Liver (tissue), 9 donors: ENCODE measurements around the gene ACTL8. TPM values are rescaled to one million over a fixed set of nuclear protein-coding genes. Genes with fewer than 3 reads are reported as not detected.

ENCODE experiments used
- DNase-seq: peaks from one replicate; pipeline ENCODE4 v3.0.0-alpha.2; 2017; ENCODE audit warnings: low spot score
- H3K27ac ChIP-seq, 2 donors: one replicate each; pipeline ENCODE4 v1.7.0; 2013; ENCODE audit warnings: inconsistent platforms in 2 of 2, low read length in 2 of 2, control low read depth in 1 of 2, low read depth in 1 of 2, mild to moderate bottlenecking in 1 of 2
- H3K27me3 ChIP-seq, 4 donors: one replicate each; pipeline versions ENCODE4 v1.6.1 to v1.7.0; 2013; ENCODE audit warnings: low read length in 3 of 4, inconsistent platforms in 1 of 4, mild to moderate bottlenecking in 1 of 4, moderate library complexity in 1 of 4; ENCODE audit not compliant: control insufficient read depth in 4 of 4, insufficient read depth in 4 of 4
- H3K36me3 ChIP-seq, 4 donors: one replicate each; pipeline versions ENCODE4 v1.6.1 to v1.7.0; 2013; ENCODE audit warnings: low read length in 3 of 4, mild to moderate bottlenecking in 3 of 4, low read depth in 1 of 4, moderate library complexity in 1 of 4; ENCODE audit not compliant: control insufficient read depth in 4 of 4, insufficient read depth in 3 of 4
- H3K4me1 ChIP-seq, 4 donors: one replicate each; pipeline versions ENCODE4 v1.6.1 to v1.7.0; 2013; ENCODE audit warnings: low read length in 3 of 4, mild to moderate bottlenecking in 3 of 4, moderate library complexity in 1 of 4; ENCODE audit not compliant: control insufficient read depth in 4 of 4, insufficient read depth in 4 of 4
- H3K4me3 ChIP-seq, 3 donors: one replicate each; pipeline versions ENCODE4 v1.6.1 to v1.7.0; 2013; ENCODE audit warnings: low read length in 3 of 3, control low read depth in 1 of 3, low read depth in 1 of 3, mild to moderate bottlenecking in 1 of 3
- H3K9ac ChIP-seq, 2 donors: one replicate each; pipeline ENCODE4 v1.7.0; 2013; ENCODE audit warnings: low read length in 2 of 2, mild to moderate bottlenecking in 2 of 2, moderate library complexity in 2 of 2, control low read depth in 1 of 2, low read depth in 1 of 2
- H3K9me3 ChIP-seq, 4 donors: one replicate each; pipeline versions ENCODE4 v1.6.1 to v1.7.0; 2013; ENCODE audit warnings: low read length in 3 of 4; ENCODE audit not compliant: control insufficient read depth in 4 of 4
- ATF3 ChIP-seq: IDR thresholded peaks from 2 replicates; pipeline ENCODE4 v1.6.1; 2016; ENCODE audit warnings: antibody characterized with exemption
- CTCF ChIP-seq: fragments of 150-350 bp; IDR thresholded peaks from 2 replicates; pipeline ENCODE4 v1.5.1; 2017; ENCODE audit warnings: improper control_type of control experiment, low read depth, low read length; ENCODE audit not compliant: missing input control
- EGR1 ChIP-seq, 2 donors: IDR thresholded peaks; 2 replicates each; pipeline ENCODE4 v1.6.1; 2016 to 2018; ENCODE audit warnings: antibody characterized with exemption in 2 of 2, low read depth in 2 of 2
- FOXA1 ChIP-seq: IDR thresholded peaks from 2 replicates; pipeline ENCODE4 v1.6.1; 2016; ENCODE audit warnings: antibody characterized with exemption
- FOXA2 ChIP-seq: IDR thresholded peaks from 2 replicates; pipeline ENCODE4 v1.6.1; 2016; ENCODE audit warnings: antibody characterized with exemption
- GABPA ChIP-seq, 2 donors: IDR thresholded peaks in 1 of 2; conservative IDR thresholded peaks in 1 of 2; 2 replicates each; pipeline ENCODE4 v1.6.1; 2016; ENCODE audit warnings: antibody characterized with exemption in 2 of 2, mild to moderate bottlenecking in 1 of 2, moderate library complexity in 1 of 2
- HNF4A ChIP-seq, 2 donors: conservative IDR thresholded peaks; 2 replicates each; pipeline ENCODE4 v1.6.1; 2016; ENCODE audit warnings: antibody characterized with exemption in 2 of 2, mild to moderate bottlenecking in 2 of 2
- HNF4G ChIP-seq: IDR thresholded peaks from 2 replicates; pipeline ENCODE4 v1.6.1; 2016; ENCODE audit warnings: antibody characterized with exemption
- JUND ChIP-seq, 2 donors: IDR thresholded peaks; 2 replicates each; pipeline ENCODE4 v1.6.1; 2016; ENCODE audit warnings: antibody characterized with exemption in 2 of 2
- MAX ChIP-seq: IDR thresholded peaks from 2 replicates; pipeline ENCODE4 v1.6.1; 2016; ENCODE audit warnings: antibody characterized with exemption
- NR2F2 ChIP-seq: IDR thresholded peaks from 2 replicates; pipeline ENCODE4 v1.6.1; 2016; ENCODE audit warnings: antibody characterized with exemption
- RAD21 ChIP-seq, 2 donors: IDR thresholded peaks; 2 replicates each; pipeline ENCODE4 v1.6.1; 2016; ENCODE audit warnings: antibody characterized with exemption in 2 of 2, mild to moderate bottlenecking in 2 of 2
- REST ChIP-seq: IDR thresholded peaks from 2 replicates; pipeline ENCODE4 v1.6.1; 2016; ENCODE audit warnings: antibody characterized with exemption, mild to moderate bottlenecking
- RXRA ChIP-seq, 2 donors: IDR thresholded peaks; 2 replicates each; pipeline ENCODE4 v1.6.1; 2017 to 2018; ENCODE audit warnings: antibody characterized with exemption in 2 of 2, mild to moderate bottlenecking in 1 of 2
- SP1 ChIP-seq: IDR thresholded peaks from 2 replicates; pipeline ENCODE4 v1.6.1; 2018; ENCODE audit warnings: antibody characterized with exemption, mild to moderate bottlenecking
- TAF1 ChIP-seq: conservative IDR thresholded peaks from 2 replicates; pipeline ENCODE4 v1.6.1; 2016; ENCODE audit warnings: antibody characterized with exemption, mild to moderate bottlenecking
- ZBTB33 ChIP-seq: IDR thresholded peaks from 2 replicates; pipeline ENCODE4 v1.6.1; 2016; ENCODE audit warnings: antibody characterized with exemption
- WGBS: extraction: QIAGEN DNeasy Blood & Tissue Kit; methylation state at CpG from one replicate; pipeline ENCODE4 v1.1.7; 2013; 5-methylcytosine and 5-hydroxymethylcytosine counted together
- polyA plus RNA-seq, 2 donors: library from polyadenylated mRNA; stranded (reverse) in 1 of 2; unstranded in 1 of 2; fragments of 200-250 nt in 1 of 2; fragments of >200 nt in 1 of 2; fragmentation: Nextera tagmentation in 1 of 2; extraction: Ambion mirVana in 1 of 2; gene quantifications; one replicate each; pipeline versions ENCODE4 v1.2.1 to v1.2.3, GENCODE V29; 2013 to 2015
- total RNA-seq, 2 donors: library from RNA; depleted of rRNA; stranded (reverse); fragments of >200 nt; gene quantifications; one replicate each; pipeline ENCODE4 v1.2.3, GENCODE V29; 2014
- donor health status: healthy.
- donor health status: healthy.
- donor health status: healthy.
- donor health status: healthy.
- donor health status: healthy.

The ACTL8 gene
- total and polyA plus RNA-seq, 4 donors, result not detected

- Histone ChIP-seq H3K27ac (no peak overlapping the region), H3K9me3 (no peaks in the 10 kb centered on the region), H3K9ac (no peak overlapping the region), H3K36me3 (peaks cover 0 to 1% (median 0%) of the 10 kb centered on the region in 4 donors), H3K27me3 (no peaks in the 10 kb centered on the region), H3K4me3 (no peak overlapping the region), H3K4me1 (no peaks in the 10 kb centered on the region)
- TF ChIP-seq NR2F2 (peak; percentile 15), FOXA2 (no peak)
- no peak for DNase-seq
- WGBS, result 85% methylated on average over 10 of the region's 10 CpGs
These were observed 13.6 kb downstream of the ACTL8 start for GRCh38 chr1:17768651-17769241.

GRCh38 chr1:17770983-17771382 lies 15.8 kb downstream of the ACTL8 start:
- no peak for DNase-seq
- no peak for TF ChIP-seq HNF4G

GRCh38 chr1:17772615-17773212 lies 17.6 kb downstream of the ACTL8 start:
- Histone ChIP-seq H3K27ac (no peak overlapping the region), H3K36me3 (peaks cover 0 to 1% (median 0%) of the 10 kb centered on the region in 4 donors), H3K9ac (no peak overlapping the region), H3K9me3 (no peaks in the 10 kb centered on the region), H3K4me3 (no peak overlapping the region), H3K27me3 (no peaks in the 10 kb centered on the region), H3K4me1 (no peaks in the 10 kb centered on the region)
- no peak for DNase-seq
- 78% methylated on average over 14 of the region's 14 CpGs for WGBS
- no peak for TF ChIP-seq FOXA1
- TF ChIP-seq CTCF, result no peak
- no peak for TF ChIP-seq JUND (IDR thresholded peaks at IDR 0.05)
- TF ChIP-seq SP1, result no peak
- TF ChIP-seq GABPA (IDR thresholded peaks at IDR 0.05 in 1 of 2, conservative IDR thresholded peaks at IDR 0.05 in 1 of 2), result no peak
- no peak for TF ChIP-seq EGR1 (IDR thresholded peaks at IDR 0.05; ENCODE audit: low read depth in 2 of 2)
- TF ChIP-seq TAF1, result no peak
- TF ChIP-seq HNF4G, result no peak
- TF ChIP-seq HNF4A (conservative IDR thresholded peaks at IDR 0.05), result no peak
- TF ChIP-seq ATF3, result no peak
- no peak for TF ChIP-seq REST
- TF ChIP-seq RXRA (IDR thresholded peaks at IDR 0.05), result no peak
- no peak for TF ChIP-seq ZBTB33
- TF ChIP-seq FOXA2, result no peak
- TF ChIP-seq MAX, result no peak
- no peak for TF ChIP-seq RAD21 (IDR thresholded peaks at IDR 0.05)
- no peak for TF ChIP-seq NR2F2

More at GRCh38 chr1:17770983-17771382, 15.8 kb downstream of the ACTL8 start:
- WGBS, result 90% methylated on average over 10 of the region's 10 CpGs
- Histone ChIP-seq H3K9ac (no peak overlapping the region), H3K36me3 (peaks cover 0 to 1% (median 0%) of the 10 kb centered on the region in 4 donors), H3K27ac (no peak overlapping the region), H3K9me3 (no peaks in the 10 kb centered on the region), H3K27me3 (no peaks in the 10 kb centered on the region), H3K4me1 (no peaks in the 10 kb centered on the region), H3K4me3 (no peak overlapping the region)
